HepG2 (cell line): Measurements from ENCODE around the gene SHF. TPM values are rescaled to one million over a fixed set of nuclear protein-coding genes. Genes with fewer than 3 reads are reported as not detected.

ENCODE experiments used
- ADNP ChIP-seq: sonication (generic); formaldehyde crosslinking; IDR thresholded peaks from 2 replicates; pipeline ENCODE4 v1.4.0; 2020; ENCODE audit warnings: missing genetic modification reagents
- ARID2 ChIP-seq: sonication (generic); formaldehyde crosslinking; IDR thresholded peaks from 2 replicates; pipeline ENCODE4 v1.8.1; 2022; ENCODE audit warnings: mild to moderate bottlenecking, missing genetic modification reagents, borderline replicate concordance
- BRD4 ChIP-seq: sonication (generic); formaldehyde crosslinking; IDR thresholded peaks from 2 replicates; pipeline ENCODE4 v1.4.0; 2020; ENCODE audit warnings: missing genetic modification reagents
- CCAR2 ChIP-seq: fragments of 200-400 bp; formaldehyde crosslinking; optimal IDR thresholded peaks from 2 replicates; pipeline ENCODE3; 2018; ENCODE audit warnings: low read depth, mild to moderate bottlenecking, low read length, moderate library complexity
- NR1H2 ChIP-seq: sonication (generic); formaldehyde crosslinking; IDR thresholded peaks from 2 replicates; pipeline ENCODE4 v1.8.1; 2022; ENCODE audit warnings: low read depth, missing genetic modification reagents, borderline replicate concordance
- PITX1 ChIP-seq: sonication (generic); formaldehyde crosslinking; IDR thresholded peaks from 2 replicates; pipeline ENCODE4 v1.5.1; 2020; ENCODE audit warnings: mild to moderate bottlenecking, missing genetic modification reagents
- PPARG ChIP-seq: conservative IDR thresholded peaks from 2 replicates; pipeline ENCODE4 v1.6.1; 2016; ENCODE audit warnings: missing biosample characterization, missing genetic modification reagents
- RERE ChIP-seq: IDR thresholded peaks from 2 replicates; pipeline ENCODE4 v1.6.1; 2016; ENCODE audit warnings: low read depth, missing genetic modification reagents, missing compliant biosample characterization
- REXO4 ChIP-seq: sonication (generic); formaldehyde crosslinking; IDR thresholded peaks from 2 replicates; pipeline ENCODE4 v1.8.0; 2022; ENCODE audit warnings: missing genetic modification reagents, mild to moderate bottlenecking, borderline replicate concordance
- SIN3A ChIP-seq: IDR thresholded peaks from 2 replicates; pipeline ENCODE4 v1.6.1; 2011; ENCODE audit warnings: low read depth, mild to moderate bottlenecking, control low read depth, low read length, borderline replicate concordance
- TFDP1 ChIP-seq: IDR thresholded peaks from 2 replicates; pipeline ENCODE4 v1.6.1; 2016; ENCODE audit warnings: missing compliant biosample characterization, missing genetic modification reagents, borderline replicate concordance
- THAP7 ChIP-seq: sonication (generic); formaldehyde crosslinking; IDR thresholded peaks from 2 replicates; pipeline ENCODE4 v1.8.1; 2023; ENCODE audit warnings: mild to moderate bottlenecking, missing genetic modification reagents
- ZFP1 ChIP-seq: IDR thresholded peaks from 2 replicates; pipeline ENCODE4 v1.6.1; 2016
- ZKSCAN8 ChIP-seq: IDR thresholded peaks from 2 replicates; pipeline ENCODE4 v1.6.1; 2016; ENCODE audit warnings: borderline replicate concordance, missing genetic modification reagents, missing compliant biosample characterization
- ZMYM3 ChIP-seq: sonication (generic); formaldehyde crosslinking; IDR thresholded peaks from 2 replicates; pipeline ENCODE4 v1.5.1; 2020; ENCODE audit warnings: mild to moderate bottlenecking, missing genetic modification reagents
- ZNF251 ChIP-seq: sonication (generic); formaldehyde crosslinking; IDR thresholded peaks from 2 replicates; pipeline ENCODE4 v1.9.0; 2021; ENCODE audit warnings: mild to moderate bottlenecking, missing genetic modification reagents
- ZNF512 ChIP-seq: sonication (generic); formaldehyde crosslinking; IDR thresholded peaks from 2 replicates; pipeline ENCODE4 v1.4.0; 2020; ENCODE audit warnings: mild to moderate bottlenecking, missing genetic modification reagents
- polyA plus RNA-seq, 8 experiments: library from polyadenylated mRNA; depleted of rRNA in 3 of 8; stranded (reverse) in 7 of 8; unstranded in 1 of 8; fragments of >200 nt; fragmentation: Illumina TruSeq in 4 of 8; extraction: Trizol in 4 of 8; gene quantifications; 2 replicates each; pipeline versions ENCODE4 v1.2.1 to v1.2.3, GENCODE V29; 2011 to 2016; ENCODE audit warnings: low read depth in 4 of 8, missing spikeins in 1 of 8, mixed read lengths in 1 of 8; ENCODE audit not compliant: insufficient read depth in 1 of 8
- total RNA-seq, 5 experiments: library from RNA; depleted of rRNA; stranded (reverse); fragments of >200 nt; fragmentation: Illumina TruSeq; extraction: Trizol; gene quantifications; 2 replicates each; pipeline ENCODE4 v1.2.3, GENCODE V29; 2016; ENCODE audit warnings: low read depth in 1 of 5

Gene SHF
- total and polyA plus RNA-seq, 2 of the 13 experiments (the other 11 are each of a cell fraction or from before 2014, with no cell fraction given): 20.9 to 25.5 TPM

GRCh38 chr15:45200001-45200798 lies 12.4 kb upstream of the SHF start (continued):
- no peak for TF ChIP-seq CCAR2
- TF ChIP-seq PPARG (CRISPR knock-in tag): peak; percentile 60; the same call in 1 of the 2 replicates
- TF ChIP-seq ZNF512 (CRISPR knock-in tag): no peak
- peak; percentile 60; the same call in 1 of the 2 replicates for TF ChIP-seq RERE (CRISPR knock-in tag)
- no peak; the same call in 1 of the 2 replicates for TF ChIP-seq NR1H2 (CRISPR knock-in tag)
- TF ChIP-seq THAP7: no peak
- TF ChIP-seq REXO4 (CRISPR knock-in tag): no peak
- TF ChIP-seq TFDP1: peak; percentile 23; the same call in 1 of the 2 replicates
- peak; percentile 61; the same call in 1 of the 2 replicates for TF ChIP-seq ZFP1 (CRISPR knock-in tag)
- TF ChIP-seq BRD4 (CRISPR knock-in tag): 0 out of 2 replicates have a peak, but pooled peaks have one; percentile 64
- peak; percentile 97 for TF ChIP-seq PITX1 (CRISPR knock-in tag)
- peak; percentile 22; the same call in 1 of the 2 replicates for TF ChIP-seq ZMYM3 (CRISPR knock-in tag)
- peak; percentile 47; the same call in 1 of the 2 replicates for TF ChIP-seq SIN3A
- no peak for TF ChIP-seq ADNP
- no peak for TF ChIP-seq ARID2
- no peak for TF ChIP-seq ZNF251
- peak; percentile 79; the same call in 1 of the 2 replicates for TF ChIP-seq ZKSCAN8
